Endometrial microvascular endothelial cells (primary cell): ENCODE results near the gene TMEM183A. TPM values are rescaled to one million over a fixed set of nuclear protein-coding genes. Genes with fewer than 3 reads are reported as not detected.

Experiments used
- in situ Hi-C: cut with HindIII; loops from 2 replicates; pipeline ENCODE4 v1.10.0; 2017; ENCODE audit warnings: low sequenced_read_pairs, low pct_unique_long_range_greater_than_20kb; ENCODE audit errors: inconsistent ontology term
- total RNA-seq: library from RNA; depleted of rRNA; stranded (reverse); fragments of >200 nt; gene quantifications from one replicate; pipeline ENCODE4 v1.2.3, GENCODE V29; 2015; ENCODE audit errors: inconsistent ontology term

TMEM183A gene
- total RNA-seq: 81.2 TPM

- in situ Hi-C loops: no loop called here
These were observed at the start of gene TMEM183A for GRCh38 chr1:203006948-203007871. Gene TMEM183A (plus strand): TSS chr1:203007374. CDS start chr1:203007466, 92 bp downstream.

- in situ Hi-C loops: no loop called here
These were observed 49.2 kb upstream of the TMEM183A start, which contains the start of gene ADIPOR1 for GRCh38 chr1:202957733-202958543. Gene ADIPOR1 (minus strand): TSS chr1:202958312. CDS start chr1:202951070, 7,242 bp downstream.

GRCh38 chr1:202958544-202959275 is 48.5 kb upstream of the TMEM183A start:
- in situ Hi-C loops: no loop called here

- in situ Hi-C loops: no loop called here
These were observed 47.9 kb upstream of the TMEM183A start for GRCh38 chr1:202959276-202959620.

GRCh38 chr1:202961220-202961880 is 45.8 kb upstream of the TMEM183A start:
- in situ Hi-C loops: no loop called here

- in situ Hi-C loops: no loop called here
These were observed 42.3 kb upstream of the TMEM183A start for GRCh38 chr1:202964791-202965410.

- in situ Hi-C loops: no loop called here
These were observed 41.8 kb upstream of the TMEM183A start for GRCh38 chr1:202965422-202965821.

GRCh38 chr1:202966006-202966898 is 40.9 kb upstream of the TMEM183A start:
- in situ Hi-C loops: no loop called here

- in situ Hi-C loops: no loop called here
These were observed 39.4 kb upstream of the TMEM183A start for GRCh38 chr1:202967684-202968281.

- in situ Hi-C loops: no loop called here
These were observed 38.8 kb upstream of the TMEM183A start for GRCh38 chr1:202968351-202968750.

GRCh38 chr1:202968895-202969295 is 38.3 kb upstream of the TMEM183A start:
- in situ Hi-C loops: no loop called here

GRCh38 chr1:202972046-202972445 is 35.1 kb upstream of the TMEM183A start:
- in situ Hi-C loops: no loop called here

GRCh38 chr1:202974856-202975255 is 32.3 kb upstream of the TMEM183A start:
- in situ Hi-C loops: no loop called here

GRCh38 chr1:202976633-202977032 is 30.5 kb upstream of the TMEM183A start:
- in situ Hi-C loops: no loop called here

- in situ Hi-C loops: no loop called here
These were observed 27.7 kb upstream of the TMEM183A start for GRCh38 chr1:202979459-202979858.

- in situ Hi-C loops: no loop called here
These were observed 25.2 kb upstream of the TMEM183A start for GRCh38 chr1:202981939-202982338.
